PC-3 (cell line): ENCODE data around the gene PLA1A. TPM values are rescaled to one million over a fixed set of nuclear protein-coding genes. Genes with fewer than 3 reads are reported as not detected.
"Not testable (repeated sequence)": the region's sequence is repeated elsewhere in the genome, so short reads cannot be mapped to it uniquely, and the experiment has no call there.

Experiments
- ATAC-seq: fragments of 200-7000 bp; cut with Tn5 transposase; 2 replicates; pipeline ENCODE4 v1.9.1; 2020; ENCODE audit warnings: mild to moderate bottlenecking, moderate library complexity
- BruUV-seq: library from RNA; stranded (reverse); fragments of 400-500 nt; replicated peaks from 2 replicates; lab custom pipeline; 2021; lab: Mats Ljungman, UMichigan
- CTCF ChIA-PET: fragments of 300-600 bp; sonication (Branson Sonifier 250); formaldehyde crosslinking; loops from one replicate; lab custom pipeline; 2022; ENCODE audit warnings: antibody characterized with exemption; lab: Charles Lee
- POLR2A ChIA-PET: fragments of 300-600 bp; sonication (Branson Sonifier 250); formaldehyde crosslinking; loops from one replicate; lab custom pipeline; 2022; ENCODE audit warnings: antibody characterized with exemption; ENCODE audit not compliant: unreplicated experiment; lab: Charles Lee
- DNase-seq: peaks from one replicate; pipeline ENCODE4 v3.0.0-alpha.2; 2015
- H2AFZ ChIP-seq: fragments of 300-600 bp; sonication (generic); 2 replicates; pipeline ENCODE4 v1.6.0; 2016; ENCODE audit warnings: antibody characterized with exemption, low read length
- H3F3A ChIP-seq: fragments of 300-600 bp; sonication (generic); one replicate; pipeline ENCODE4 v1.6.0; 2017; ENCODE audit warnings: antibody characterized with exemption, low read length, control low read depth, mild to moderate bottlenecking; ENCODE audit not compliant: unreplicated experiment
- H3K27ac ChIP-seq: fragments of 300-600 bp; sonication (generic); 2 replicates; pipeline ENCODE4 v1.5.1; 2016; ENCODE audit warnings: mild to moderate bottlenecking, low read length
- H3K27me3 ChIP-seq: fragments of 300-600 bp; sonication (generic); 2 replicates; pipeline ENCODE4 v1.6.1; 2016; ENCODE audit warnings: low read length, mixed read lengths
- H3K36me3 ChIP-seq: fragments of 300-600 bp; sonication (generic); 2 replicates; pipeline ENCODE4 v1.6.1; 2016; ENCODE audit warnings: low read depth, mixed run types, low read length, mixed read lengths
- H3K4me1 ChIP-seq: fragments of 300-600 bp; sonication (generic); 2 replicates; pipeline ENCODE4 v1.5.1; 2016; ENCODE audit warnings: low read length; ENCODE audit not compliant: insufficient read depth
- H3K4me2 ChIP-seq: fragments of 300-600 bp; sonication (generic); 2 replicates; pipeline ENCODE4 v1.6.0; 2016; ENCODE audit warnings: low read length
- H3K4me3 ChIP-seq: fragments of 300-600 bp; sonication (generic); 2 replicates; pipeline ENCODE4 v1.5.1; 2016; ENCODE audit warnings: mild to moderate bottlenecking, low read length, mixed read lengths
- H3K79me2 ChIP-seq: fragments of 300-600 bp; sonication (generic); 2 replicates; pipeline ENCODE4 v1.6.1; 2017; ENCODE audit warnings: low read length, mixed read lengths
- H3K9ac ChIP-seq: fragments of 300-600 bp; sonication (generic); 2 replicates; pipeline ENCODE4 v1.6.0; 2016; ENCODE audit warnings: mild to moderate bottlenecking, low read length
- H3K9me2 ChIP-seq: fragments of 300-600 bp; sonication (generic); replicated peaks from 2 replicates; pipeline ENCODE4 v1.6.1; 2016; ENCODE audit warnings: mixed run types, low read length, mixed read lengths
- H3K9me3 ChIP-seq: fragments of 300-600 bp; sonication (generic); 2 replicates; pipeline ENCODE4 v1.6.1; 2016; ENCODE audit warnings: low read length, mixed read lengths
- H4K20me1 ChIP-seq: fragments of 300-600 bp; sonication (generic); 2 replicates; pipeline ENCODE4 v1.6.1; 2016; ENCODE audit warnings: low read length, mixed read lengths
- CTCF ChIP-seq: fragments of 300-600 bp; sonication (generic); conservative IDR thresholded peaks from 2 replicates; pipeline ENCODE4 v1.5.1; 2017; ENCODE audit warnings: antibody characterized with exemption, low read depth, mild to moderate bottlenecking, low read length
- EZH2 ChIP-seq: fragments of 300-600 bp; sonication (generic); IDR thresholded peaks from one replicate; pipeline ENCODE4 v1.6.1; 2017; ENCODE audit warnings: antibody characterized with exemption, mild to moderate bottlenecking, low read length; ENCODE audit not compliant: unreplicated experiment
- EZH2phosphoT487 ChIP-seq: fragments of 300-600 bp; sonication (generic); IDR thresholded peaks from 2 replicates; pipeline ENCODE4 v1.6.1; 2018; ENCODE audit warnings: mild to moderate bottlenecking, antibody characterized with exemption, low read length, borderline replicate concordance
- intact Hi-C: fragments of 100-400 bp; cut with micrococcal nuclease; formaldehyde crosslinking; loops from 2 replicates; pipeline ENCODE4 v1.9.0; 2023
- total RNA-seq: library from RNA; depleted of rRNA; stranded (reverse); fragments of >200 nt; gene quantifications from 2 replicates; pipeline ENCODE4 v1.2.3, GENCODE V29; 2014

Gene PLA1A
- total RNA-seq, 1 experiment from 2014 or later = 0.36 TPM

DNA sequence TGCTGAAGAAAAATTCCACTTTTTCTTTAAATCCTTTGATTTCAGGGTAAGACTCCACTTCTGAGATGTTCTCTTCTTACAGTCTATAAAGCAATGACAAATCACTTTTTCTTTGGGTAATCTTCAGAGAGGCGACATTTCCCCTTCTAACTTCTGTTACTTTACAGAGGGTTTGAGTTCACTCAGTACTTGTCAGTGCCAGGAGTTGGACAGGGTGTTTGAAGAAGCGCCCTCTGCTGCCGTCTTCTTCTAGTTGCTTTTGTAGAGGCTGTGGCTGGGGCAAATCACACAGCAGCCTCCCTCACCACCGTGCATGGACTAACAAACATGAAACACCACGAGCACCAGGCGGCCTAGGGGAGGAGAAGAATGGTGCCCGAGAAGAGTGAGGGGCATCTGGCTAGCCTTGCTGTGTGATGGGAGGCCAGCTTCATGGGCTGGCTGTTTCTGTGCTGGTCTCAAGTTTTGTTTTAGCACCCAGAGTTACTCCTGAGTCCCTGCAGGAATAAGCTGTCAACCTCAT lies 38.2 kb upstream of the PLA1A start, which contains the start of gene CD80:
Gene CD80, minus strand, starts transcription at position 174 of the 523 bp plus-strand sequence. CDS start 1,886 bp downstream, outside the sequence.
- Histone ChIP-seq H3K27me3 (no peaks in the 10 kb centered on the region), H4K20me1 (no peaks in the 10 kb centered on the region), H3K9me2 (no peaks in the 10 kb centered on the region), H3K36me3 (no peaks in the 10 kb centered on the region), H3K4me3 (no peak within 1 kb of the TSS), H3K9me3 (no peaks in the 10 kb centered on the region), H3K9ac (no peak within 1 kb of the TSS), H3K4me2 (peak within 1 kb of the TSS; percentile 42; the same call in 1 of the 2 replicates), H3K4me1 (no peaks in the 10 kb centered on the region), H3K79me2 (no peaks in the 10 kb centered on the region), H2AFZ (peak within 1 kb of the TSS; percentile 78), H3F3A (no peaks in the 10 kb centered on the region), H3K27ac (no peak within 1 kb of the TSS)
- ChIA-PET POLR2A (no interaction called here), CTCF (interaction anchor here (1.2 kb wide), 1 partner anchor 103 kb away, joined by 3 read pairs; no protein-coding TSS in a partner anchor)
- BruUV-seq = no TSS peak
- DNase-seq (peak; percentile 64), ATAC-seq (peak; percentile 96)
- intact Hi-C loops = no loop called here
- no peak for TF ChIP-seq EZH2phosphoT487
- peak; percentile 69 for TF ChIP-seq CTCF

DNA sequence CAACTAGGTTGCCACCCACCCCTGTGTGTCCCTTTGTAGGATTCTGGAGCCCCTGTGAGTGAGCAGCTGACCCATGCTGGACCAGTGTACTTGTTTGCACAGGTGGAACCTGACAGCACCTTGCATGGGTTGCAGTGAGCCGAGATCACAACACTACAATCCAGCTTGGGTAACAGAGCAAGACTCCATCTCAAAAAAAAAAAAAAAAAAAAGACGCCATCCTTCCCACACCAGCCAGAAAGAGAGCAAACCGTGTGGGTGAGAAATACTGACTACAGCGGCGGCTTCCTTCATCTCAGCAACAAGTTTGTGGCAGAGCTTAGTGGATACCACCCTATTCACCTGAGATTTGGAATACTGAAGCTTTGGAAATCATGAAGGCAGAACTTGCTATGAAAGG lies 37.5 kb upstream of the PLA1A start:
- H3K9me3 ChIP-seq = no peaks in the 10 kb centered on the region
- no peaks in the 10 kb centered on the region for H3K4me1 ChIP-seq
- no peaks in the 10 kb centered on the region for H3K36me3 ChIP-seq
- H3K9ac ChIP-seq = no peak overlapping the region
- no peaks in the 10 kb centered on the region for H3F3A ChIP-seq
- no peak overlapping the region for H3K4me2 ChIP-seq
- no TSS peak for BruUV-seq
- H3K9me2 ChIP-seq = no peaks in the 10 kb centered on the region
- TF ChIP-seq EZH2phosphoT487 = no peak
- TF ChIP-seq EZH2 = no peak
- TF ChIP-seq CTCF = no peak
- no peak for ATAC-seq
- H2AFZ ChIP-seq = peak overlapping the region; percentile 78; the same call in 1 of the 2 replicates
- no peaks in the 10 kb centered on the region for H4K20me1 ChIP-seq
- no peaks in the 10 kb centered on the region for H3K27me3 ChIP-seq
- intact Hi-C loops = no loop called here
- no peak for DNase-seq
- CTCF ChIA-PET = interaction anchor here (0.7 to 1.2 kb wide), 2 partner anchors 60 to 102 kb away, joined by 3 to 7 read pairs; no protein-coding TSS in a partner anchor
- no peak overlapping the region for H3K27ac ChIP-seq
- POLR2A ChIA-PET = no interaction called here
- H3K79me2 ChIP-seq = no peaks in the 10 kb centered on the region
- H3K4me3 ChIP-seq = no peak overlapping the region

DNA sequence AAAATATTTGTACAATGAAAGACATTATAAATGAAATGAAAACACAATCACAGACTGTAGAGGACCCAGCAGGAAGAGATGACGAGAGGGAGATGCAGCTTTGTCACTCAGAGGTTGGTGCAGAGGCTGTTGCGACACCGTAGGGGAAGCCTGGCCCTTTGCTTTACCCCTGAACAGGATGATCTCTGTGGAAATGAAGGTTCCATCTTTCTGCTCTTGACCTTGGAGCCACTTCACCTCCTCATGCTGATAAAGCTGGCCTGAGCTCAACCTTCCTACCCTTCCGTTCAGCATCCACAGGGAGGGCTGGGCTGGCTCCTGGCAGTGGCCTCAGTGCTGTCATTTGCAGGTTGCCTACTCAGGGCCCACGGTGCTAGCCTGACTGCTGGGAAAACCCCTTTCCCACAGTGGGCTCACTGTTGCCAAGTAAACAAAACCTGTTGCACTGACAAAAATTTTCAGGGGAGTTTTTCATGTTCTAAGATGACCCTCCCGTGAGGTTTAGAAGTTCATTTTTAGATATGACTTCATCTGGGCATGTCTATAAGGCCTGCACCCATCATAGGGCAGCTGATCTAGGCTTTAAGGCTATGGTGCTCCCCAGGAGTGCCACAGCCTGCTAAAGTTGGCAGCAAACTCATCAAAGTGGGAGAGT lies 35.3 kb upstream of the PLA1A start:
- no peak overlapping the region for H2AFZ ChIP-seq
- no peak overlapping the region for H3K4me2 ChIP-seq
- H3F3A ChIP-seq = no peaks in the 10 kb centered on the region
- no peaks in the 10 kb centered on the region for H4K20me1 ChIP-seq
- no TSS peak for BruUV-seq
- H3K9ac ChIP-seq = no peak overlapping the region
- intact Hi-C loops = no loop called here
- no peaks in the 10 kb centered on the region for H3K27me3 ChIP-seq
- no peaks in the 10 kb centered on the region for H3K36me3 ChIP-seq
- DNase-seq (no peak), ATAC-seq (no peak)
- H3K9me2 ChIP-seq = no peaks in the 10 kb centered on the region
- TF ChIP-seq EZH2 (no peak), EZH2phosphoT487 (no peak), CTCF (no peak)
- ChIA-PET POLR2A (no interaction called here), CTCF (no interaction called here)
- no peak overlapping the region for H3K27ac ChIP-seq
- H3K4me3 ChIP-seq = no peak overlapping the region
- H3K79me2 ChIP-seq = no peaks in the 10 kb centered on the region
- H3K4me1 ChIP-seq = no peaks in the 10 kb centered on the region
- no peaks in the 10 kb centered on the region for H3K9me3 ChIP-seq

DNA sequence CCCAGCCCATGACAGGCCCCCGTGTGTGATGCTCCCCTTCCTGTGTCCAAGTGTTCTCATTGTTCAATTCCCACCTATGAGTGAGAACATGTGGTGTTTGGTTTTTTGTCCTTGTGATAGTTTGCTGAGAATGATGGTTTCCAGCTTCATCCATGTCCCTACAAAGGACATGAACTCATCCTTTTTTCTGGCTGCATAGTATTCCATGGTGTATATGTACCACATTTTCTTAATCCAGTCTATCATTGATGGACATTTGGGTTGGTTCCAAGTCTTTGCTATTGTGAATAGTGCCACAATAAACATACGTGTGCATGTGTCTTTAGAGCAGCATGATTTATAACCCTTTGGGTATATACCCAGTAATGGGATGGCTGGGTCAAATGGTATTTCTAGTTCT lies 34.4 kb upstream of the PLA1A start:
- intact Hi-C loops, H4K20me1 ChIP-seq, H3K4me1 ChIP-seq, H3K9ac ChIP-seq, DNase-seq, POLR2A ChIA-PET, H3K4me3 ChIP-seq, H3K9me2 ChIP-seq, BruUV-seq, H3K27ac ChIP-seq, H3K36me3 ChIP-seq, CTCF ChIA-PET, H3K9me3 ChIP-seq, H3F3A ChIP-seq, H3K27me3 ChIP-seq, H2AFZ ChIP-seq, ATAC-seq, H3K79me2 ChIP-seq, H3K4me2 ChIP-seq: not testable (repeated sequence)
